A549 (cell line): ENCODE measurements around the gene PKM. TPM values are rescaled to one million over a fixed set of nuclear protein-coding genes. Genes with fewer than 3 reads are reported as not detected.
A peak's percentile ranks its signal among the peaks of the same experiment; 100 is the strongest.

Source experiments
- ATAC-seq, 2 experiments: fragments of 200-7000 bp in 1 of 2; fragments of >200 bp in 1 of 2; cut with Nextera tagmentation in 1 of 2; cut with Tn5 transposase in 1 of 2; 3 replicates each; pipeline versions ENCODE4 v1.8.0 to v1.9.1; 2018 to 2020; ENCODE audit warnings: mild to moderate bottlenecking in 1 of 2, moderate library complexity in 1 of 2
- CTCF ChIA-PET: fragments of 300-600 bp; sonication (Branson Sonifier 250); formaldehyde crosslinking; extraction: SDS; loops from one replicate; lab custom pipeline; 2021; ENCODE audit warnings: antibody characterized with exemption, inconsistent platforms; lab: Yijun Ruan, JAX
- POLR2A ChIA-PET: fragments of 350-600 bp; formaldehyde crosslinking; extraction: SDS; loops from one replicate; lab custom pipeline; 2021; ENCODE audit warnings: antibody characterized with exemption, inconsistent platforms; lab: Yijun Ruan, JAX
- DNase-seq, 2 experiments: peaks; one replicate each; pipeline versions ENCODE4 v3.0.0 to v3.0.0-alpha.2; 2011 to 2016; ENCODE audit warnings: low read depth in 1 of 2, low spot score in 1 of 2
- FAIRE-seq: peaks from 2 replicates; lab custom pipeline; 2011; peaks lifted over from hg19 to GRCh38; lab: Jason Lieb, UNC
- H3K27ac ChIP-seq, 2 experiments: fragments of >200 bp; sonication (Bioruptor Twin); formaldehyde crosslinking; 3 replicates each; pipeline ENCODE4 v1.5.1; 2016 to 2017
- H3K4me1 ChIP-seq: fragments of >200 bp; sonication (Bioruptor Twin); formaldehyde crosslinking; 3 replicates; pipeline ENCODE4 v1.6.1; 2016
- H3K4me2 ChIP-seq: fragments of >200 bp; sonication (Bioruptor Twin); formaldehyde crosslinking; 3 replicates; pipeline ENCODE4 v1.6.1; 2016
- H3K4me3 ChIP-seq: fragments of >200 bp; sonication (Bioruptor Twin); formaldehyde crosslinking; 3 replicates; pipeline ENCODE4 v1.5.1; 2016
- H3K9me3 ChIP-seq: fragments of >200 bp; sonication (Bioruptor Twin); formaldehyde crosslinking; 3 replicates; pipeline ENCODE4 v1.6.1; 2016
- BCL3 ChIP-seq: fragments of >200 bp; sonication (Bioruptor Twin); formaldehyde crosslinking; IDR thresholded peaks from 3 replicates; pipeline ENCODE4 v1.6.1; 2016
- BHLHE40 ChIP-seq: IDR thresholded peaks from 2 replicates; pipeline ENCODE4 v1.6.1; 2012; ENCODE audit warnings: low read depth, low read length, inconsistent platforms
- CEBPB ChIP-seq, 2 experiments: fragments of >200 bp in 1 of 2; sonication (Bioruptor Twin) in 1 of 2; formaldehyde crosslinking in 1 of 2; IDR thresholded peaks; 2 replicates each; pipeline ENCODE4 v1.6.1; 2012 to 2016
- CHD4 ChIP-seq: fragments of 200-600 bp; sonication (generic); IDR thresholded peaks from 2 replicates; pipeline ENCODE4 v1.6.1; 2016; ENCODE audit warnings: antibody characterized with exemption, mild to moderate bottlenecking, borderline replicate concordance
- EHF ChIP-seq: fragments of 250-450 bp; sonication (Bioruptor Pico); IDR thresholded peaks from 2 replicates; pipeline ENCODE4 v1.5.0; 2020; ENCODE audit warnings: mild to moderate bottlenecking
- ELK1 ChIP-seq: fragments of 150-350 bp; IDR thresholded peaks from 2 replicates; pipeline ENCODE4 v1.6.1; 2014; ENCODE audit warnings: low read depth, mild to moderate bottlenecking, low read length
- FOSB ChIP-seq: fragments of 250-450 bp; sonication (Bioruptor Pico); IDR thresholded peaks from 2 replicates; pipeline ENCODE4 v1.5.0; 2020; ENCODE audit warnings: mild to moderate bottlenecking, moderate library complexity
- FOXS1 ChIP-seq: fragments of 250-450 bp; sonication (Bioruptor Pico); IDR thresholded peaks from 2 replicates; pipeline ENCODE4 v1.5.0; 2020; ENCODE audit warnings: mild to moderate bottlenecking, moderate library complexity
- HES2 ChIP-seq: fragments of >200 bp; sonication (Bioruptor Twin); formaldehyde crosslinking; IDR thresholded peaks from 2 replicates; pipeline ENCODE4 v1.6.1; 2016
- HEYL ChIP-seq: fragments of 250-450 bp; sonication (Bioruptor Pico); IDR thresholded peaks from 2 replicates; pipeline ENCODE4 v1.8.0; 2021; ENCODE audit warnings: mild to moderate bottlenecking, moderate library complexity
- KDM1A ChIP-seq: fragments of 200-600 bp; sonication (generic); IDR thresholded peaks from 2 replicates; pipeline ENCODE4 v1.6.1; 2016; ENCODE audit warnings: low read depth, mild to moderate bottlenecking
- KDM5A ChIP-seq: fragments of 200-600 bp; sonication (generic); IDR thresholded peaks from 2 replicates; pipeline ENCODE4 v1.6.1; 2016; ENCODE audit warnings: antibody characterized with exemption, mild to moderate bottlenecking
- MAFK ChIP-seq: fragments of 450-650 bp; IDR thresholded peaks from 2 replicates; pipeline ENCODE4 v1.6.1; 2014; ENCODE audit not compliant: partially characterized antibody
- MAZ ChIP-seq: fragments of 150-350 bp; IDR thresholded peaks from 2 replicates; pipeline ENCODE4 v1.6.1; 2014; ENCODE audit warnings: antibody characterized with exemption, low read depth, low read length, borderline replicate concordance
- NFE2L2 ChIP-seq: fragments of 150-350 bp; conservative IDR thresholded peaks from 2 replicates; pipeline ENCODE4 v1.6.1; 2014; ENCODE audit warnings: low read length
- NPAS2 ChIP-seq: fragments of 250-450 bp; sonication (Bioruptor Pico); IDR thresholded peaks from 2 replicates; pipeline ENCODE4 v1.8.0; 2022; ENCODE audit warnings: mild to moderate bottlenecking, moderate library complexity, borderline replicate concordance
- NR3C1 ChIP-seq: fragments of >200 bp; sonication (Bioruptor Twin); formaldehyde crosslinking; IDR thresholded peaks from 3 replicates; pipeline ENCODE4 v1.6.1; 2017
- RAD21 ChIP-seq, 2 experiments: fragments of >200 bp in 1 of 2; sonication (Bioruptor Twin) in 1 of 2; formaldehyde crosslinking in 1 of 2; IDR thresholded peaks in 1 of 2; conservative IDR thresholded peaks in 1 of 2; 2 replicates in 1 of 2; 3 replicates in 1 of 2; pipeline ENCODE4 v1.6.1; 2012 to 2018; ENCODE audit warnings: inconsistent platforms in 1 of 2
- RARB ChIP-seq: fragments of 250-450 bp; sonication (Bioruptor Pico); IDR thresholded peaks from 2 replicates; pipeline ENCODE4 v1.8.0; 2021; ENCODE audit warnings: mild to moderate bottlenecking, moderate library complexity
- RCOR1 ChIP-seq: fragments of 150-350 bp; IDR thresholded peaks from 2 replicates; pipeline ENCODE4 v1.6.1; 2014; ENCODE audit warnings: antibody characterized with exemption, low read length, low read depth
- WGBS: methylation state at CpG from one replicate; pipeline ENCODE4 v1.1.6; 2017; ENCODE audit errors: missing lambda C conversion rate; 5-methylcytosine and 5-hydroxymethylcytosine counted together
- polyA plus RNA-seq, 4 experiments: library from polyadenylated mRNA; depleted of rRNA in 3 of 4; stranded (reverse); fragments of >200 nt; fragmentation: RNase III in 1 of 4; extraction: RNeasy Plus Mini Kit Qiagen cat#74134 plus additional on column Dnase treatment in 1 of 4; gene quantifications; 2 replicates in 3 of 4; 3 replicates in 1 of 4; pipeline ENCODE4 v1.2.3, GENCODE V29; 2011 to 2017

PKM gene
- polyA plus RNA-seq, 2 of the 4 experiments (the other 2 are of a cell fraction) = 3,443 to 3,848 TPM

- Histone ChIP-seq H3K4me3 (no peak overlapping the region), H3K4me2 (no peak overlapping the region), H3K4me1 (peaks cover 21% of the 10 kb centered on the region), H3K9me3 (no peaks in the 10 kb centered on the region), H3K27ac (peak overlapping the region; percentile 73 to 81; a peak in 4 of 6 replicates)
- TF ChIP-seq NPAS2 (CRISPR knock-in tag) = no peak
- no peak for TF ChIP-seq KDM5A
- no peak for TF ChIP-seq EHF
- no peak for TF ChIP-seq KDM1A
- TF ChIP-seq RAD21 (conservative IDR thresholded peaks at IDR 0.05 in 1 of 2, IDR thresholded peaks at IDR 0.05 in 1 of 2) = no peak
- no peak for TF ChIP-seq NFE2L2
- TF ChIP-seq BCL3 = no peak
- TF ChIP-seq MAZ = no peak
- TF ChIP-seq HEYL (CRISPR knock-in tag) = no peak
- TF ChIP-seq CEBPB (IDR thresholded peaks at IDR 0.05) = no peak
- TF ChIP-seq FOSB (CRISPR knock-in tag) = no peak
- TF ChIP-seq HES2 = no peak
- TF ChIP-seq RCOR1 = no peak
- no peak for TF ChIP-seq ELK1
- no peak for TF ChIP-seq RARB (CRISPR knock-in tag)
- no peak for TF ChIP-seq BHLHE40
- CTCF ChIA-PET = interaction anchor here (0.6 to 3.7 kb wide), 8 partner anchors 10 to 410 kb away, joined by 3 to 15 read pairs (median 4); no protein-coding TSS in a partner anchor
- FAIRE-seq = no peak
- no peak for DNase-seq
- 93% methylated on average over 7 of the region's 7 CpGs for WGBS
- no peak for ATAC-seq
- POLR2A ChIA-PET = no interaction called here
These were observed 76.7 kb downstream of the PKM start for GRCh38 chr15:72154316-72154715.

- no peak for ATAC-seq
- POLR2A ChIA-PET = interaction anchor here (0.7 to 1.1 kb wide), 2 partner anchors 35 to 1037 kb away, joined by 3 to 5 read pairs; partner anchors contain the start of genes MYO9A and SENP8
- no peaks in the 10 kb centered on the region for H3K9me3 ChIP-seq
- CTCF ChIA-PET = interaction anchor here (0.6 to 3.7 kb wide), 8 partner anchors 11 to 410 kb away, joined by 3 to 15 read pairs (median 4); no protein-coding TSS in a partner anchor
- 89% methylated on average over 5 of the region's 5 CpGs for WGBS
- H3K4me2 ChIP-seq = no peak overlapping the region
- no peak for DNase-seq
- no peak overlapping the region for H3K4me3 ChIP-seq
- H3K4me1 ChIP-seq = peaks cover 21% of the 10 kb centered on the region
- TF ChIP-seq MAFK (no peak), NR3C1 (no peak), CHD4 (no peak), FOXS1 (CRISPR knock-in tag) (no peak), BHLHE40 (no peak)
- no peak overlapping the region; a peak in 1 of 6 replicates for H3K27ac ChIP-seq
- FAIRE-seq = no peak
These were observed 77.6 kb downstream of the PKM start for GRCh38 chr15:72153269-72154000.

Other genes with a start within 250 kb of the PKM start
- gene MYO9A, start 113.0 kb downstream of the PKM start, polyA plus RNA-seq (2011; rRNA removed) = 21.9 and 26.7 TPM in 2 replicates
- 5.6 to 7.6 TPM (median 5.9 TPM) in 3 replicates for gene MYO9A, start 113.0 kb downstream of the PKM start, polyA plus RNA-seq (2017; fragmentation: RNase III; extraction: RNeasy Plus Mini Kit Qiagen cat#74134 plus additional on column Dnase treatment)
- gene SENP8, start 112.8 kb downstream of the PKM start, polyA plus RNA-seq (2011; rRNA removed) = 3.7 and 6.1 TPM in 2 replicates
- gene SENP8, start 112.8 kb downstream of the PKM start, polyA plus RNA-seq (2017; fragmentation: RNase III; extraction: RNeasy Plus Mini Kit Qiagen cat#74134 plus additional on column Dnase treatment) = 0.98 to 1.3 TPM (median 1.2 TPM) in 3 replicates
- 0.20 and 0.41 TPM in 2 replicates for gene GRAMD2A, start 33.4 kb downstream of the PKM start, polyA plus RNA-seq (2011; rRNA removed)
- gene GRAMD2A, start 33.4 kb downstream of the PKM start, polyA plus RNA-seq (2017; fragmentation: RNase III; extraction: RNeasy Plus Mini Kit Qiagen cat#74134 plus additional on column Dnase treatment) = not detected in 3 replicates
- 167 and 197 TPM in 2 replicates for gene PARP6, start 41.4 kb upstream of the PKM start, polyA plus RNA-seq (2011; rRNA removed)
- 70.3 to 83.3 TPM (median 78.0 TPM) in 3 replicates for gene PARP6, start 41.4 kb upstream of the PKM start, polyA plus RNA-seq (2017; fragmentation: RNase III; extraction: RNeasy Plus Mini Kit Qiagen cat#74134 plus additional on column Dnase treatment)
- gene CELF6, start 89.0 kb upstream of the PKM start, polyA plus RNA-seq (2011; rRNA removed) = 0.16 and 0.24 TPM in 2 replicates
- 0.14 TPM in 1 of 3 replicates, not detected in the others for gene CELF6, start 89.0 kb upstream of the PKM start, polyA plus RNA-seq (2017; fragmentation: RNase III; extraction: RNeasy Plus Mini Kit Qiagen cat#74134 plus additional on column Dnase treatment)
- 148 and 180 TPM in 2 replicates for gene HEXA, start 144.8 kb upstream of the PKM start, polyA plus RNA-seq (2011; rRNA removed)
- 104 to 112 TPM (median 106 TPM) in 3 replicates for gene HEXA, start 144.8 kb upstream of the PKM start, polyA plus RNA-seq (2017; fragmentation: RNase III; extraction: RNeasy Plus Mini Kit Qiagen cat#74134 plus additional on column Dnase treatment)
- gene TMEM202, start 167.1 kb upstream of the PKM start, polyA plus RNA-seq (2011; rRNA removed) = not detected in 2 replicates
- gene TMEM202, start 167.1 kb upstream of the PKM start, polyA plus RNA-seq (2017; fragmentation: RNase III; extraction: RNeasy Plus Mini Kit Qiagen cat#74134 plus additional on column Dnase treatment) = not detected in 3 replicates
- 127 and 138 TPM in 2 replicates for gene ARIH1, start 243.1 kb upstream of the PKM start, polyA plus RNA-seq (2011; rRNA removed)
- gene ARIH1, start 243.1 kb upstream of the PKM start, polyA plus RNA-seq (2017; fragmentation: RNase III; extraction: RNeasy Plus Mini Kit Qiagen cat#74134 plus additional on column Dnase treatment) = 92.6 to 95.5 TPM (median 94.7 TPM) in 3 replicates